T1000 (cell line): ENCODE results near the gene NPHS1.
"Not testable (repeated sequence)": the region's sequence is repeated elsewhere in the genome, so short reads cannot be mapped to it uniquely, and the experiment has no call there.

Experiments used
- DNase-seq: peaks from one replicate; lab custom pipeline; 2025; ENCODE audit warnings: mixed read lengths; lab: John Stamatoyannopoulos, UW

NPHS1 gene

GRCh38 chr19:35874392-35874930, 22.2 kb upstream of the NPHS1 start:
- no peak for DNase-seq

DNA sequence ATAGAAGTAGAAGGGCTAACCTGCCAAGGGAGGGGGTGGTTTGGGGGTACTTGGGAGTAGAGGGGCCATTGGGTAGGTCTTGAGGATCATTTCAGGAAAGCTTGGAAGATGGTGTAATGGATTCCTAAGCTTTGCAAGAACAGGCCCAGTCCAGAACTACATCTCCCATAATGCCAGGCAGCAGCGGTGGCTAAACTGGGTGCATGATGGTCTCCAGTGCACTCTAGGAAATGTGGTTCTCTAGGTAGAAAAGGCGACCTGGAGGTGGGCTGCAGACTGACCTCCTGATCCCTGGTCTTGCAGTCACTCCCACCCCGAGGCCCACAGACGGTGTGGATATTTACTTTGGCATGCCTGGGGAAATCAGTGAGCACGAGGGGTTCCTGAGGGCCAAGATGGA, 19.9 kb upstream of the NPHS1 start:
- DNase-seq: no peak

- DNase-seq: no peak
Observed at GRCh38 chr19:35871611-35872010, 19.3 kb upstream of the NPHS1 start.

DNA sequence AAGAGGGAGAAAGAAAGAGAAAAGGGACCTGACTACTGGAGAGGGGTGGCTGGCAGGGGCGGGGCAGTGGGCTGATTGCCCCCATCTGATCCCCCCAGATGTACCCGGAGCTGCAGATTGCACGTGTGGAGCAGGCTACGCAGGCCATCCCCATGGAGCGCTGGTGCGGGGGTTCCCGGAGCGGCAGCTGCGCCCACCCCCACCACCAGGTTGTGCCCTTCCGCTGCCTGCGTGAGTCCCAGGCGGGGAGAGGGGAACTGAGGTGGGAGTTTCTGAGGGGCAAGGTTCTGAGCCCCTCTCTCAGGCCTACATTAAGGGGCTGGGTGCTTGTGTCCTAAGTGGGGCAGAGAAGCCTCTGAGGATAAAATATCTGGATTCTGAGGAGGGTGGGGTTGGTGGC, 18.5 kb upstream of the NPHS1 start:
- no peak for DNase-seq

- not testable (repeated sequence) for DNase-seq
Observed at GRCh38 chr19:35870124-35870736, 17.9 kb upstream of the NPHS1 start.

DNA sequence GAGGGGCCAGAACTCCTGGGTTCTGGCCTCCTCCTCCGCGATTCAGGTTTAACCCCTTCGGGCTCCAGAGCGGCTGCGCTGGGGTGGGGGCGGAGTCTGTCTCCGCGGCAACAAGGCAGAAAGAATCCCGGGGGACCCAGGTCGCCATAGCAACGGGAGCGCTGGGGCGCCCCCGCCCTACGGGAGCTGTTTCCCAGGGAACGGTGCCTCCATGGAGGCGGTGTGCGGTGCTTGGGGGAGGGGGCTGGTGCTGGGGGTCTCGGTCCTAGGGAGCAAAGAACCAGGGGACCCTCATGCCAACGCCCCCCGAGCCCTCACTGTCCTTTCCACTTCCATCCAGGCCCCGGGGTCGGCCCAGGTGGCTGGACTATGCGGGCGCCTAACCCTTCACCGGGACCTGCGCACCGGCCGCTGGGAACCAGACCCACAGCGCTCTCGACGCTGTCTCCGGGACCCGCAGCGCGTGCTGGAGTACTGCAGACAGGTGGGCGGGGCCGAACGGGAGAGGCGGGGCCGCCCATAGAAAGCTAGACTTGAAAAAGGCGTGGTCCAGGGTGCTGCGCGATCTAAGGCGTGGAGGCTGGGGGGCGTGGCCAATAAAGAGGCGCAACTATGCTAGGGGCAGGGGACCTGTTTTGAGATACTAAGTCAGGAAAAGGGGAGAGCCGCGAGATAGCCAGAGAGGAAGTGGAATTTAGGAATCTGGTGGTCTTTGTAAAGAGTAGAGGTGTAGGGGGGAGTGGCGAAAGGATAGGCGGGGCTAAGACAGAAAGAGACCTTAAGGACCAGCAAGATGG, 17.2 kb upstream of the NPHS1 start:
- DNase-seq: peak; percentile 60

DNA sequence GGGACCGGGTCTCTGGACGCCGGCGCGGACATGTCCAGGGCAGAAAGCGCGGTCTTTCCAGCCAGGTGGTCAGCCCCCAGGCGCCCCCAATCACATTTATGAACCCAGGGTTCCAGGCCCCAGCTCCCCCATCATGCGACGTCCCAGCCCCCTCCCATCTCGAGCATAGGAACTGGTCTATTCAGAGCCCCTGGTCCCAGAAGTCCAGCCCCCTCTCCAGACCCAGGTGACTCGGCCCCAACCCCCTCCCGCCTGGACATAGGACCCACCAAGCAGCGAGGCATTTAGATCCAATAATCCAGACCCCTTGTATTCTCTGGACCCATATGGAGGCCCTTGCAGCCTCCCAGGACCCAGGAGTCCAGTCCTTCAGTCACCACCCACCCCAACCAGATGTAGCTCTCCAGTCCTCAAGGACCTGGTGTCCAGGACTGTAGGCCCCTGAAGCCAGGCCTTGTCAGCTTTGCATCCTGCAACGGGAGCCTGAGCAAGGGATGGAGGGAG, 16.6 kb upstream of the NPHS1 start:
- DNase-seq: no peak

DNA sequence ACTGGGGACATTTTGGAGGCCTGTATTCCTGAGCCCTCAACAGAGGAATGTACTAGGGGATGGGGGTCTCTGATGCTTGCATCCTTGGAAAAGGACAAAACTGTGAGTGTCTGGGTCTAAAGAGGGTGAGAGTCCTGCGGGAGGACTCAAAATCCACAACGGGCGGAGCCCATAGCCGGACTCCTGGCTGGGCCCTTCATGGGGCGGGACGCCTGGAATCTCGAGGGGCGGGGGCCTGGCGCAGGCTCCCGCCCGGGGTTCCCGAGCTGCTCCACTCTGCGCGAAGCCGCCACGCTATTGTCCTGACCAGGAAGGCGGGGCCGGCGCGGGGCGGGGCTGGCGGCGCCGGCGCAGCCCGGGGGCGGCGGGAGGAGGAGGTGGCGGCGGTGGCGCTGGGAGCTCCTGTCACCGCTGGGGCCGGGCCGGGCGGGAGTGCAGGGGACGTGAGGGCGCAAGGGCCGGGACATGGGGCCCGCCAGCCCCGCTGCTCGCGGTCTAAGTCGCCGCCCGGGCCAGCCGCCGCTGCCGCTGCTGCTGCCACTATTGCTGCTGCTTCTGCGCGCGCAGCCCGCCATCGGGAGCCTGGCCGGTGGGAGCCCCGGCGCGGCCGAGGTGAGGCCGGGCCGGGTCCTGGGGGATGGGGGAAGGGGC, 16.0 kb upstream of the NPHS1 start, which contains the start of gene APLP1:
APLP1 (plus strand) TSS at position 403 of the 651 bp plus-strand sequence; CDS start at position 466, 63 bp downstream.
- DNase-seq: peak; percentile 24

- DNase-seq: no peak
Observed at GRCh38 chr19:35863018-35863417, 10.7 kb upstream of the NPHS1 start.

DNA sequence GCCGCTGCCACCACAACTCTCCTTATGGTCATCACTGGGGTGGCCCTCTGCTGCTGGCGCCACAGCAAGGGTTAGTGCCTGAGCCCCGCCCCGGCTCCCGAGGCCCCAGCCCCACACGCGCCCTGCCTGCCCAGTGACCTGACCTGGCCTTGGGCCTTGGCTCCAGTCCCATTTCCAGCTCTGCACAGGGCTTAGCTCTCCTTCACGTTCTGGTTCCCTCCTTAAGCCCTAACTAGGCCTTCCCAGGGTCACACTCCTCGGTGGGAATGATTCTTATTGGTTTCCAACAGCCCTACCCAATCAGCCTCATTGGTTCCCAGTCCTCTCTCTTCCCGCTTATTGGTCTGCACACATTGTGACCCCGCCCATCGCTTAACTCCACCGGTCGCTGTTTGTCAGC, 10.2 kb upstream of the NPHS1 start:
- no peak for DNase-seq

DNA sequence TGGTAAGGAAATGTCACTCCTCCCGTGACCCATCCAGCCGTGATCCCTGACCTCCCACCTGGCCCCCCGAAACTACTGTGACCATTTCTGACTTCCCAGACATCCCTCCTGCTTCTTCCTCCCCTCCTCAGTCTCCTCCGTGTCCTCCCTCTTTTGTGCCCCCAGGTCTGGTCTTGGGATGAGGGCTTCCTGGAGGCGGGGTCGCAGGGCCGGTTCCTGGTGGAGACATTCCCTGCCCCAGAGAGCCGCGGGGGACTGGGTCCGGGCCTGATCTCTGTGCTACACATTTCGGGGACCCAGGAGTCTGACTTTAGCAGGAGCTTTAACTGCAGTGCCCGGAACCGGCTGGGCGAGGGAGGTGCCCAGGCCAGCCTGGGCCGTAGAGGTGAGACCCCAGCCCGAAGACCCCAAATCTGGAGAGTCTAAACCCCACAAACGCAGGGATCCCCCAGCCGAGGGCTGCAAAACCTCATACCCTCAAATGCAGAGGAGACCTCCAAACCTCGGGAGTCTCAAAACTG, 9.4 kb upstream of the NPHS1 start:
- DNase-seq: no peak

DNA sequence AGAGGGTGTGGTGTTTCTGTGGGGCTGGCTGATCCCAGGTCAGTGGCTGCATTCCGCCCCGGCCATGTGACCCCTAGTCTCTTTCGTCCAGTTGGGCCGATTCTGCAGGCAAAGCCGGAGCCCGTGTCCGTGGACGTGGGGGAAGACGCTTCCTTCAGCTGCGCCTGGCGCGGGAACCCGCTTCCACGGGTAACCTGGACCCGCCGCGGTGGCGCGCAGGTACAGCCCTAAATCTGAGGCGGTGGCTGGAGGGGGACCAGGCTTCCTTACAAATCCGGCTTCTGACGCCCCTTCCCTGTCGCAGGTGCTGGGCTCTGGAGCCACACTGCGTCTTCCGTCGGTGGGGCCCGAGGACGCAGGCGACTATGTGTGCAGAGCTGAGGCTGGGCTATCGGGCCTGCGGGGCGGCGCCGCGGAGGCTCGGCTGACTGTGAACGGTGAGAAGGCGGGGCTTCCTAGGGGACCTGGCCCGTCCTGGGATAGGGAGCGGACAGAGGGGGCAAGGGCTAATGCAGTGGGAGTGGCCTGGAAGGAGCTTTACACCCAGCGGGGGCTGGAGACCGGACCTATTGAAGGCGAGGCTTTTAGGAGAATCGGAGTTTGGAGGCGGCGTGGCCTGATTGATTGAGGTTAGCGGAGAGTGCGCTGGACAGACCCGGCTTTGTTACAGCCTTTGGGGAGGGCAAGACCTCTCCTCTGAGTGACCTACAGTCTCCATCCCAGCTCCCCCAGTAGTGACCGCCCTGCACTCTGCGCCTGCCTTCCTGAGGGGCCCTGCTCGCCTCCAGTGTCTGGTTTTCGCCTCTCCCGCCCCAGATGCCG, 8.7 kb upstream of the NPHS1 start:
- no peak for DNase-seq

DNA sequence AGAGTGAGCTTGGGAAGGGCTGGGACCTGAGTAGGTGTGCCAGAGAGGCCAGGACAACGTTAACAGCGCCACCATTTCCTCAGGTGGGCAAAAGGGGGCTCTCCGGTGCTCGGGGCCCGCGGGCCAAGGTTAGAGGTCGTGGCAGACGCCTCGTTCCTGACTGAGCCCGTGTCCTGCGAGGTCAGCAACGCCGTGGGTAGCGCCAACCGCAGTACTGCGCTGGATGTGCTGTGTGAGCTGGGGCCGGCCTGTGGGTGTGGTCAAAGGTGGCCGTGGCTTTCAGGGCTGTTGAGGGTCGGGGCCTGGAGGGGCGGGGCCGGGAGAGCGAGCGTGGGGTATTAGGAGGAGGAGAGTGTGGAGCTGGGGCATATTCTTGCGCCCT, 8.1 kb upstream of the NPHS1 start:
- DNase-seq: no peak

GRCh38 chr19:35859414-35859813, 7.1 kb upstream of the NPHS1 start:
- DNase-seq: no peak

DNA sequence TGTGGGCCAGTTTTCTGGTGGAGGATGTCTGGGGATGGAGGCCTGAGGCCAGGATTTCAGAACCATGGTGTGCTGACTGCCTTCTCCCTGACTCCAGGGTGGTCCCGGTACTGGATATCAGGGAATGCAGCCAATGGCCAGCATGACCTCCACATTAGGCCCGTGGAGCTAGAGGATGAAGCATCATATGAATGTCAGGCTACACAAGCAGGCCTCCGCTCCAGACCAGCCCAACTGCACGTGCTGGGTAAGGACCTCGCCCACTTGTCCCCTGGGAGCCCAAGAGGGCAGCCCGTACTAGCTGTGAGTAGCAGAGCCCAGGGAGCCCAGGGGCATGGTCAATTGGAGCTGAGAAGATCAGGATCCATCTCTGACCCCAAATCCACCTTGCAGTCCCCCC, 6.0 kb upstream of the NPHS1 start:
- DNase-seq: no peak

DNA sequence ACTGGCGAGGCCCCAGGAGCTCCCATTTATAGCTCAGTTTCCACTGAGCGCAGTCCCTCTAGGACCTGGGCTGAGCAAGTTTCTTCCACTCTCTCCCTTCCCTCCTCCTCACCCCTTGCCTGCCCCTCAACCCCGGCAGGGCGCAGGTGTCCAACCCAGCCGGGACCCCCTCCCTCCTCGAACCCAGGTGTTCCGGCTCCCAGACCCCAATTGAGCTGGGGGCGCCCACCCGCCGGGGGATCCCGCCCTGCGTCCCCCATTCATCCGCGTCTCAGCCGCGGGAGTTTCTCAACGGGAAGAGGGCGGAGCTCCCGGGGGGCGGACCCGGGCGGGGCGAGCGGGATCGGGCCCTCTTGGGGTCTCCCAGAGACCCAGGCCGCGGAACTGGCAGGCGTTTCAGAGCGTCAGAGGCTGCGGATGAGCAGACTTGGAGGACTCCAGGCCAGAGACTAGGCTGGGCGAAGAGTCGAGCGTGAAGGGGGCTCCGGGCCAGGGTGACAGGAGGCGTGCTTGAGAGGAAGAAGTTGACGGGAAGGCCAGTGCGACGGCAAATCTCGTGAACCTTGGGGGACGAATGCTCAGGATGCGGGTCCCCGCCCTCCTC, 4.3 kb upstream of the NPHS1 start, which contains the start of gene KIRREL2:
KIRREL2 (plus strand) TSS at position 366 of the 604 bp plus-strand sequence; CDS start at position 575, 209 bp downstream.
- no peak for DNase-seq

DNA sequence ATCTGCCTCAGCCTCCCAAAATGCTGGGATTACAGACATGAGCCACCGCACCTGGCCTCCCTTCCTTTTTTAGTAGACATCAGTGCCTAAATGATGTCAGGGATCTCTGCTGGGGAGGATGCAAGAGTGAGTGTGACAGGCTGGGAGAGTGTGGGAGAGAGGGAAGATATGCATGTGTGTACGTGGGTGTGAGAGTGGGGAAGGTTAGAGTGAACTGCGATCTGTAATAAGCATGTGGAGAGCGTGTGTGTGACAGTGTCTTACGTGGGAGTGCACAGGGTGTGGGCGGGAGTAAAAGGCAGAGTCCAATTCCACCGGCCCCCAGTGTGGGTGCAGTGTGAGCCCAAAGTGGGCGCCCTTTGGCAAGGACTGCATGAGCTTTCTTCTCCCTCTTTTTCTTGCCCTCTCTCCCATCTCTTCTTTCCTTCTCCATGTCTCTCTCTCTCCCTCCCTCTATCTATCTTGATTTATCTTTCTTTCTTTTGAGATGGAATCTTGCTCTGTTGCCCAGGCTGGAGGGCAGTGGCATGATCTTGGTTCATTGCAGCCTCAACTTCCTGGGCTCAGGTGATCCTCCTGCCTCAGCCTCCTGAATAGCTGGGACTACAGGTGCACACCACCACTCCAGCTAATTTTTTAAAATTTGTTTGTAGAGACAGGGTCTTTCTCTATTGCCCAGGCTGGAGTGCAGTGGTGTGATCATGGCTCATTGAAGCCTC, 893 bp upstream of the NPHS1 start:
- no peak for DNase-seq

DNA sequence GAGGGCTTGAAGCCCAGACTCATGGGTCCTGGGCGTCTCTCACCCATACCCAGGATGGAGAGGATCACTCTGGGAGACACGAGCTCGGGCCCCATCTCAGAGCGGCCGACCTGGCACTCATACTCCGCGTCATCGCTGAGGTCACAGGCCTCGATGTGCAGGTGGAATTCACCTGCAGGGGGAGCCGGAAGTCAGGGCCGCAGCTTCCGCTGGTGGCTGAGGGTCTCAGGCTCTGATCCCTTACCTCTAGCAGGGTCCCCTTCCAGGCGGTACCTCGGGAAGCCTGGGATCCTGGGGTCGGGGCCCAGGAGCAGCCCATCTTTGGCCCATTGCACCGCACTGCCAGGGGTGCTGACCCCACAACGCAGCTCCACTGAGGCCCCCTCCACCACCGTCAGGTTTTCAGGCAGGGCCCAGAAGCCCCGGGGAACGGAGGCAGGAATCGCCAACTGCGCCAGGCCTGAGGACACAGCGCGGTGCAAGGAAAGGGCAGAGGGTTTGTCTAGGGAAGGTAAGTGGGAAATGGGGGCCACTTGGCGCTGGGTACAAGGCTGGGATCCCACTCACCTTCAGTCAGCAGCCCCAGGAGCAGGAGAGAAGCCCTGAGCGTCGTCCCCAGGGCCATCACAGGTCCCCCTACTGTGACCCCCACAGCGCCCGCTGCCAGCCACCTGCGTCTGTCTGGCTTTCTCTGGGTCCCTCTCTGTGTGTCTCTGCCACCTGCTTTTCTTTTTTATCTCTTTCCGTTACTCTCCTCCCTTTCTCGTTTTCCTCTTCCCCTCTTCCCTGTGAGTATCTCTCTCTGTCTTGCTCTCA, 883 bp downstream of the NPHS1 start:
- no peak for DNase-seq

- no peak for DNase-seq
Observed at GRCh38 chr19:35848919-35849505, 3.3 kb downstream of the NPHS1 start.
